ENCODE measurements around the gene PHF13. TPM values are rescaled to one million over a fixed set of nuclear protein-coding genes. Genes with fewer than 3 reads are reported as not detected.

Gene PHF13
- total and polyA plus RNA-seq, 9 of the 15 experiments (the other 6 are each of a cell fraction or from before 2014, with no cell fraction given): 1.8 to 36.1 (median 11.7) TPM

DNA sequence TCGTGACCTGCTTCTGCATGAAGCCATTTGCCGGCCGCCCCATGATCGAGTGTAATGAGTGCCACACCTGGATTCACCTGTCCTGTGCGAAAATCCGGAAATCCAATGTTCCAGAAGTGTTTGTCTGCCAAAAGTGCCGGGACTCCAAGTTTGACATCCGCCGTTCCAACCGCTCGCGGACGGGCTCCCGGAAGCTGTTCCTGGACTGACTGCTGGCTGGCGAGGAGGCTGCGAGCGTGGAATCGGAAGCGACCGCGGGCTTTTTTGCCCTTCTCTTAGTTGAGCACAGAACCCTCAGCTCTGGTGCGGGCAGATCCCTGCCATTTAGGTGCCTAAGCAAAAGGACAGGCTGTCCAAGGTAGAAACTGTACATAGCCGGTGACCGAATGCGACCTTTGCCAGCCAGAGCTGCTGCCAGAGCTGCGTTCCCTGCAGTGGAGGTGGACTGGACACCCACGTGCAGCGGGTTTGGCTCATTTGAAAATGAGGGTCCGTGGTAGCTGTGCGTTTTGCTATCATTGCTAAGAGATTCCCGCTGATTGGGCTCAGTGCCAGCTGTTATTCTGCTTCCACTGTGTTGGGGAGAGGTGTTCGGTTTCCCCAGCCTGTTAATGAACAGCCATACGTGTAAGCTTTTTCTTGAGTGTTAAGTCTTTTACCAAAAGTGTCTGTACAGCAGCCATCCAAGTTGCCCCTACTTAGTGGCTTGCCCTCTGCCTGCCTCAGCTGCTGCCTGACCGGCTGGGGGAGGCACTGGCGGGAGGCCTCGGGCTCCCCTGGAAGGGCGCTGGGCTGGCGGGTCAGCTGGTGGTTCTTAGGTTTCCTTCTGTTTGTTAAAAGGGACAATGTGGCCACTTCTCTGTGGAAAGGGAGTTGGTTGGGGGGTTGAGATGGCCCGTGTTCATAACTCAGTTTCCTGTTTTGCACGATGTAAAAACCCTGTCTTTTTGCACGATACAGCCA is 8.2 kb downstream of the PHF13 start:
- no TSS peak for BruUV-seq (replicated peaks)

More for the DNA sequence above, 8.2 kb downstream of the PHF13 start:
- in situ Hi-C loops (cut with MboI) (no loop called here), intact Hi-C loops (cut with micrococcal nuclease) (no loop called here)
- Histone ChIP-seq H3K9me1 (ENCODE audit: control insufficient read depth, insufficient read depth, low read length) (peaks cover 3% of the 10 kb centered on the region), H3K4me3 (no peak overlapping the region), H3K79me2 (ENCODE audit: control insufficient read depth, insufficient read depth, low read length) (peaks cover 80% of the 10 kb centered on the region), H3K9ac (ENCODE audit: insufficient read depth in 1 of 2, low read depth in 2 of 2, low read length in 2 of 2) (peak overlapping the region in 1 of 2 experiments; percentile 1; a peak in 1 of 4 replicates), H3K36me3 (ENCODE audit: control insufficient read depth, insufficient read depth, low read length) (peaks cover 80% of the 10 kb centered on the region), H3K9me3 (replicated peaks; ENCODE audit: control insufficient read depth, insufficient read depth, low read depth, low read length) (no peaks in the 10 kb centered on the region), H3K4me1 (replicated peaks in 1 of 2; ENCODE audit: control insufficient read depth in 2 of 2, insufficient read depth in 2 of 2, low read length in 2 of 2) (peaks cover 14 to 33% of the 10 kb centered on the region in 2 experiments), H3K4me2 (ENCODE audit: insufficient read depth, low read length) (no peak overlapping the region), H3K27ac (ENCODE audit: extremely low read depth, low read depth, low read length) (no peak overlapping the region), H2AFZ (ENCODE audit: low read depth, low read length) (no peak overlapping the region), H4K20me1 (replicated peaks; ENCODE audit: control insufficient read depth, insufficient read depth, low read length) (peaks cover 22% of the 10 kb centered on the region), H3K27me3 (ENCODE audit: control insufficient read depth in 2 of 2, insufficient read depth in 2 of 2, low read length in 2 of 2) (no peaks in the 10 kb centered on the region)
- ChIA-PET POLR2A (interaction anchor here (0.7 to 5.1 kb wide), 11 partner anchors 10 to 1077 kb away, joined by 3 to 36 read pairs (median 3); no protein-coding TSS in a partner anchor), CTCF (ENCODE audit: low intra/inter-chr PET ratio) (interaction anchor here (0.7 kb wide), 1 partner anchor 155 kb away, joined by 3 read pairs; no protein-coding TSS in a partner anchor)
- FAIRE-seq (no peak), ATAC-seq (no peak), DNase-seq (ENCODE audit: extremely low read depth in 1 of 4, low spot score in 3 of 4) (no peak)
- 89% methylated on average over 41 of the region's 41 CpGs for WGBS (ENCODE audit: insufficient coverage, low coverage, missing lambda C conversion rate)
- TF ChIP-seq RBM22 (IDR thresholded peaks at IDR 0.05; ENCODE audit: low read depth, low read length, poor library complexity, severe bottlenecking) (peak; percentile 28), POLR2G (IDR thresholded peaks at IDR 0.05; ENCODE audit: low read depth, low read length) (peak; percentile 55), NFIC (IDR thresholded peaks at IDR 0.05) (peak; percentile 71), MTA3 (IDR thresholded peaks at IDR 0.05; ENCODE audit: borderline replicate concordance) (no peak), RBFOX2 (IDR thresholded peaks at IDR 0.05; ENCODE audit: low read depth, low read length) (peak; percentile 33; the same call in 1 of the 2 replicates)
- TF ChIP-seq, protein P1, sequence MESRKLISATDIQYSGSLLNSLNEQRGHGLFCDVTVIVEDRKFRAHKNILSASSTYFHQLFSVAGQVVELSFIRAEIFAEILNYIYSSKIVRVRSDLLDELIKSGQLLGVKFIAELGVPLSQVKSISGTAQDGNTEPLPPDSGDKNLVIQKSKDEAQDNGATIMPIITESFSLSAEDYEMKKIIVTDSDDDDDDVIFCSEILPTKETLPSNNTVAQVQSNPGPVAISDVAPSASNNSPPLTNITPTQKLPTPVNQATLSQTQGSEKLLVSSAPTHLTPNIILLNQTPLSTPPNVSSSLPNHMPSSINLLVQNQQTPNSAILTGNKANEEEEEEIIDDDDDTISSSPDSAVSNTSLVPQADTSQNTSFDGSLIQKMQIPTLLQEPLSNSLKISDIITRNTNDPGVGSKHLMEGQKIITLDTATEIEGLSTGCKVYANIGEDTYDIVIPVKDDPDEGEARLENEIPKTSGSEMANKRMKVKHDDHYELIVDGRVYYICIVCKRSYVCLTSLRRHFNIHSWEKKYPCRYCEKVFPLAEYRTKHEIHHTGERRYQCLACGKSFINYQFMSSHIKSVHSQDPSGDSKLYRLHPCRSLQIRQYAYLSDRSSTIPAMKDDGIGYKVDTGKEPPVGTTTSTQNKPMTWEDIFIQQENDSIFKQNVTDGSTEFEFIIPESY (CRISPR knock-in tag; IDR thresholded peaks at IDR 0.05): peak; percentile 63; the same call in 1 of the 2 replicates

Measured in K562 (cell line).